Measurements from ENCODE around the gene HNMT.

- TF ChIP-seq, protein P1, sequence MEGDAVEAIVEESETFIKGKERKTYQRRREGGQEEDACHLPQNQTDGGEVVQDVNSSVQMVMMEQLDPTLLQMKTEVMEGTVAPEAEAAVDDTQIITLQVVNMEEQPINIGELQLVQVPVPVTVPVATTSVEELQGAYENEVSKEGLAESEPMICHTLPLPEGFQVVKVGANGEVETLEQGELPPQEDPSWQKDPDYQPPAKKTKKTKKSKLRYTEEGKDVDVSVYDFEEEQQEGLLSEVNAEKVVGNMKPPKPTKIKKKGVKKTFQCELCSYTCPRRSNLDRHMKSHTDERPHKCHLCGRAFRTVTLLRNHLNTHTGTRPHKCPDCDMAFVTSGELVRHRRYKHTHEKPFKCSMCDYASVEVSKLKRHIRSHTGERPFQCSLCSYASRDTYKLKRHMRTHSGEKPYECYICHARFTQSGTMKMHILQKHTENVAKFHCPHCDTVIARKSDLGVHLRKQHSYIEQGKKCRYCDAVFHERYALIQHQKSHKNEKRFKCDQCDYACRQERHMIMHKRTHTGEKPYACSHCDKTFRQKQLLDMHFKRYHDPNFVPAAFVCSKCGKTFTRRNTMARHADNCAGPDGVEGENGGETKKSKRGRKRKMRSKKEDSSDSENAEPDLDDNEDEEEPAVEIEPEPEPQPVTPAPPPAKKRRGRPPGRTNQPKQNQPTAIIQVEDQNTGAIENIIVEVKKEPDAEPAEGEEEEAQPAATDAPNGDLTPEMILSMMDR (IDR thresholded peaks at IDR 0.05), result no peak
- TF ChIP-seq POLR2A (IDR thresholded peaks at IDR 0.05), result no peak
- no peak for TF ChIP-seq EP300 (IDR thresholded peaks at IDR 0.05)
Measured at GRCh38 chr2:137983581-137983980, 19.3 kb downstream of the HNMT start.

All from ovary (tissue), 3 donors.